CD4-positive, alpha-beta T cell treated with Interleukin-21 for 1 hour (primary cell): ENCODE data around the gene FBF1.
A peak's percentile ranks its signal among the peaks of the same experiment; 100 is the strongest.
"Not testable (repeated sequence)": the region's sequence is repeated elsewhere in the genome, so short reads cannot be mapped to it uniquely, and the experiment has no call there.

Source experiments
- DNase-seq: peaks from one replicate; pipeline ENCODE4 v3.0.0-alpha.2; 2020

The FBF1 gene, protein sequence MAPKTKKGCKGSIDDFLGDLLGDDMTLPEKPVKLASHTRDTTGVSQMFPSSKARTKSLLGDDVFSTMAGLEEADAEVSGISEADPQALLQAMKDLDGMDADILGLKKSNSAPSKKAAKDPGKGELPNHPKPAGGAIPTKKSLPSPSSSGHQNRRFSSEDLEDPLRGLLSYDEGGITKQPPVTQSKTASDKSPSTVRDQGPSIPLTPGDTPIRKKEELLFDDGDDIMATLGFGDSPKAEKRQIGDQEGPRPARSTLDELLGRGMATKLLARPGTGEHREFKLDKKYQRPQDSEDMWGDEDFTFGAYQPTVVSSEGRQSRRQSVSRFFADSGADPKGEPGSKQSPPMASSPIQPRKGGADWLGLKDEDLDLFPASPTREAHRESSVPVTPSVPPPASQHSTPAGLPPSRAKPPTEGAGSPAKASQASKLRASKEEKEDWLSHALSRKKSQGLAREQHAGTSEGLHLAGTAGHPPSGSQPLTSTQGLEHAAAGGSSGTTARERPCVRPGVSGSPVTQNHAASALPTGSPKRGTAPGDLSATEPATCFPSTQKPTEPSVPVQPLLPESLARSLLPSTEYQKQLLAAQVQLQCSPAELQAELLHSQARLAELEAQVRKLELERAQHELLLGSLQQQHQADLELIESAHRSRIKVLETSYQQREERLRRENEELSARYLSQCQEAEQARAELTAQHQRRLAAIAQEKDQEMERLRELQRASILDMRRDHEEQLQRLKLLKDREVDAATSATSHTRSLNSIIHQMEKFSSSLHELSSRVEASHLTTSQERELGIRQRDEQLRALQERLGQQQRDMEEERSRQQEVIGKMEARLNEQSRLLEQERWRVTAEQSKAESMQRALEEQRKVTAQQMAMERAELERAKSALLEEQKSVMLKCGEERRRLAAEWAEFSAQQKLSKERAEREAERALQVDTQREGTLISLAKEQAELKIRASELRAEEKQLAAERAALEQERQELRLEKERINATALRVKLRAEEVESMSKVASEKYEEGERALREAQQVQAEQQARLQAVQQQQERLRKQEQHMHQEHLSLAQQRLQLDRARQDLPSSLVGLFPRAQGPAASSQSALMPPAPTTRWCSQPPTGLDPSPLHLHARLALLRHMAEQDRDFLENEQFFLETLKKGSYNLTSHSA

DNA sequence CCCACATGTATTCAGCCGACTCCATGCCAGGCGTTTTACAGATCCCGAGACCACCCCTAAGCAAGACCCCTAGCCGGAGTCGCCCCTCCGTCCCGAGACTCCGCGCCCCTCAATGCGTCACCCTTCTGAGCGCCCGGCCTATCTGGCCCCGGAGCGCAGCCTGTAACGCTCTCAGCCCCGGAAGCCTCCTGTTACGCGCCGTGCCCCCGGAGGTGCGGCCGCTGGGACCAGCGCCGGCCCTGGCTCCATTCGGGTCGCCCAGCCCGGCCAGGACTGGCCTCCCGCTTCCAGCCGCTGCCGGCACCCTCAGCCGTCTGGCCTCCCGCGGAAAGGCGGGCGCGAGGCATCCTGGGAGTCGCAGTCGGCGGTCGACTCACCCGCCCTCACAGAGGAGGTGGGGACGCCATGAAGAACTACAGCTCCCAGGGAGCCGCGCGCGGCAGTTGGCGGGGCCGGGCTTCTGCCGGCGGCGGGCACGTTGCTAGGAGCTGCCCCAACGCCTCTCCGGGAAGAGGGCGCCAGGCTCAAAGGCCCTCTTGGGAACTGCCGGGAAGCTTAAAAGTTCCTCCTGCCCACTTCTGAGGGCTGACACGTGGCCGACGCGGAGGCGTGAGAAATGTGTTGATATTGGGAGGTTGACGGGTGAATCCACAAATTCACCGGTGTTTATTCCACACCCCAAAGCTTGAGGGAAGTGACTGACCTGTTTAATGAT, at the start of gene FBF1:
Gene FBF1 (minus strand): TSS at position 316 of the 715 bp plus-strand sequence. CDS start 2,893 bp downstream, outside the sequence.
- DNase-seq, result peak; percentile 87

- no peak for DNase-seq
Observed at GRCh38 chr17:75987041-75987440, 46.2 kb upstream of the FBF1 start.

DNA sequence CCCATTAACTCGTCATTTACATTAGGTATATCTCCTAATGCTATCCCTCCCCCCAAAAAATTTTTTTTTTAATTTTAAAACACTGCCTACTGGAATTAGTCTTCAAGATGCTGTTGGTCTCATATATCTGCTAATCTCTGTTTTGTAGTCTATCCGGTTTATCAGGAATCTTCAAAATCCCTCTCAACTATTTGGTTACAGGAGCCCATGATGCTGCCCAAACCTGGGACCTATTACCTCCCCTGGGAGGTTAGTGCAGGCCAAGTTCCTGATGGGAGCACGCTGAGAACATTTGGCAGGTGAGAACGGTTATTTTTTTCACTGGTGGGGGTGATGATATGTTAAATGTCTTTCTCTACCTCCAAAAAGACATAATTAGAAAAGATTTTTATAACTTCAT, 45.1 kb upstream of the FBF1 start:
- DNase-seq, result no peak

DNA sequence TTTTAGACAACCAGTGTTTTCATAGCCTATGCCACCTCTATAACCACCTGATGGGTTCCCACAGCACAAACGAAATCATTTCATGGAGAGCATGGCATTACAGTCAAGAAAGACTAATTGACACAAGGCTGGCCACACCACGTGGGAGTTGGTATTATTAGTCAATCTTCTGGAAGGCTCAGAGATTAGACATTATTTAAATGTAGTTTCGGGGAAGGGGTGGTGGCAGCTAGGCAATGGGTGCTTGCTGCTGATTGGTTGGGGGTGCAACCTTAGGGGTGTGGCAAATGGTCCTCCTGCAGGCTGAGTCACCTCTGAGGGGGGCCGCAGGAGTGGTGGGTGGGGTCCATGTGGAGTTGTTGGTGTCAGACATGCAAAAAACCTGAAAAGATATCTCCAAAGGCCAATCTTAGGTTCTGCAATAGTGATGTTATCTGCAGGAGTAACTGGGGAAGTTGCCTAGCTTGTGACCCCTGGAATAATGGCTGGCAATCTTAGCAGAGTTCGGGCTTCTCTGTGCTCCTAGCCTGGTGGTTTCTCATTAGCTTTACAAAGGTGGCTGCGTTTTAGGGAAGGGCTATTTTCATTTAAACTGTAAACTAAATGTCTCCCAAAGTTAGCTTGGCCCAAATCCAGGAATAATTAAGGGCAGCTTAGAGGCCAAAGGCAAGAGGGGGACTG, 42.8 kb upstream of the FBF1 start:
- no peak for DNase-seq

- no peak for DNase-seq
Observed at GRCh38 chr17:75981019-75981615, 40.3 kb upstream of the FBF1 start.

- no peak for DNase-seq
Observed at GRCh38 chr17:75980188-75981018, 39.6 kb upstream of the FBF1 start.

DNA sequence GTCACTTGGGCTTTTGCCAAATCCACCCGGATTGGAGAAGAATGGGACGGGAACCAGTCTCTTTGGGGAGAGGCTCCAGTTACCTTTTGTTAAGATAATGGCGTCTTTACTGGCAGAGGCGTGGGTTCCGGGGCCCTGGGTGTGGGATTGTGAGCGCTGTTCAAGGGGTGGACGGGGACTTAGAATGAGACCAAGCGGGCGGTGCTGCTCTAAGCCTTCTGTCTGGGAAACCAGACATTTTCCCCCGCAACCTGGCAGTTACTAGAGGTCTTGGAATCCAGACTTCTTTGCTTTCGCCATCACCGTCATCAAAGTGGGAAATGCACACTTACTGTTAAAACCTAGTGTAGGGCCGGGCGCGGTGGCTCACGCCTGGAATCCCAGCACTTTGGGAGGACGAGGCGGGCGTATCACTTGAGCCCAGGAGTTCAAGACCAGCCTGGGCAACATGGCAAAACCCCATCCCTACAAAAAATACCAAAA, 38.9 kb upstream of the FBF1 start:
- DNase-seq, result no peak

DNA sequence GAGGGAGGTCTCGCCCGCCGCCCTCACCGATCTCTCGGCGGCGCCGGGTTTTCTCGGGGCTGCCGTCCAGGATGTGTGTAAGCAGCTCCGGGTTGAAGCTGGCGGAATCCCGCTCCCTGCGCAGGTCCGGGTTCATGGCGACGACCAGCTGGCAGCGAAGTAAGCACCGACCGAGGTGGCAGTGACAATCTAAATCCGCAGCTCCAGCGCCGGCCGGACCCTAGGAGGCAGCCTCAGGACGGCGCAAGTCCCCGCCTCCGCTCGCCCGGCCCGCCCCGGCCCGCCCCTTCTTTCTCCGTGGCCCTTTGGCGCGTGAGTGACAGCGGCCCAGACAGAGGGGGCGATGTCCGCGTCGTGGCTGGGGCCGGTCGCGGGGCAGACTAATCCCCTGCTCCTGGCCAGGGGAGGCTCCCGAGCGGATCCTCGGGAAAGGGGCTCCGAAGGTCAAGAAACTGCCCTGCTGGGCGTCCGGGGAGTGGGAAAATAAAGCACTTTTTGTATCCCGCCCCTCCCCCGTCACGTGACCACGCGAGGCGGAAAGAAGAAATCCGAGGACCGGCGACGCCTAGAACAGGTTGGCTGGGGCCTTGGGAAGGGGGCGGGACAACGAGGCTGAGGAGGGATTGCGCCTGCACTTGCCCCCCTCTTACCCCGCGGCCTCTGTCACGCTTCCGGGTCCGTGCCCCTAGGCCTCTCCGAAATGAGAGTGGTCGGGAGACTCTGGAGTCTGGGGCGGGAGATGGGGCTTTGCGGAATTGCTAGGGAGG, 38.3 kb upstream of the FBF1 start, which contains the start of the genes ACOX1 and TEN1:
Gene ACOX1 (minus strand): TSS at position 229 of the 767 bp plus-strand sequence. CDS start 93 bp downstream, at position 136.
Gene TEN1 (plus strand): TSS at position 303 of the 767 bp plus-strand sequence. CDS start 6,953 bp downstream, outside the sequence.
- peak; percentile 95 for DNase-seq

- DNase-seq, result no peak
Observed at GRCh38 chr17:75976175-75976848, 35.5 kb upstream of the FBF1 start.

GRCh38 chr17:75975757-75976174, 34.9 kb upstream of the FBF1 start:
- no peak for DNase-seq

DNA sequence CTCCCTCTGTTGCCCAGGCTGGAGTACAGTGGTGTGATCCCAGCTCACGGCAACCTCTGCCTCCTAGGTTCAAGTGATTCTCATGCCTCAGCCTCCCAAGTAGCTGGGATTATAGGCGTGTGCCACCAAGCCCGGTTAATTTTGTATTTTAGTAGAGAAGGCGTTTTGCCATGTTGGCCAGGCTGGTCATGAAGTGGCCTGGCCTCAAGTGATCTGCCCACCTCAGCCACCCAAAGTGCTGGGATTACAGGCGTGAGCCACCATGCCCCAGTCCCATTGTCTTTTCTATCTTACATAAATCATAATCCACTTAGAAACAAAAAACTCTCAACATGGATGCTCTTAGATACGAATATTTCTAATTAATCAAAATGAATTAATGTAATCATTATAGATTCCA, 34.3 kb upstream of the FBF1 start:
- not testable (repeated sequence) for DNase-seq

DNA sequence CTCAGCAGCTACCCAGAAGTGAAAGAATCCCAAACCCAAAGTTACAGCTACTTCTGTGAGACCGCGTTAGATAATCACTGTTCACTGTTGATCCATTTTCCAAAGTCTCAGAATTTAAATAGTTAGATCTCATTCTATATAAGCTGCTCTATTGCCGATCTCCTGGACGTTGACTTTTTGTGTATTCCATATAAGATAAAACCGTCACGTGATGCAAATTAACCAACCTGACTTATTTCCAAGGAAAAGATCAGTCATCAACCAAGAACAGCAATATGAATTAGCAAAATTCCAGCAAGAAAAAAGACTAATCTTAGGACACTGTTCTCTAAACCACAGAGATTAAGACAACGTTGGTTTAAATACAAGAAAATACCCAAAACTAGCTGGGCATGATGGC, 29.8 kb upstream of the FBF1 start:
- no peak for DNase-seq

GRCh38 chr17:75970011-75970523, 29.2 kb upstream of the FBF1 start:
- no peak for DNase-seq

GRCh38 chr17:75969044-75969443, 28.2 kb upstream of the FBF1 start:
- not testable (repeated sequence) for DNase-seq

GRCh38 chr17:75965468-75965867, 24.6 kb upstream of the FBF1 start:
- no peak for DNase-seq

- DNase-seq, result no peak
Observed at GRCh38 chr17:75959839-75960511, 19.1 kb upstream of the FBF1 start.

DNA sequence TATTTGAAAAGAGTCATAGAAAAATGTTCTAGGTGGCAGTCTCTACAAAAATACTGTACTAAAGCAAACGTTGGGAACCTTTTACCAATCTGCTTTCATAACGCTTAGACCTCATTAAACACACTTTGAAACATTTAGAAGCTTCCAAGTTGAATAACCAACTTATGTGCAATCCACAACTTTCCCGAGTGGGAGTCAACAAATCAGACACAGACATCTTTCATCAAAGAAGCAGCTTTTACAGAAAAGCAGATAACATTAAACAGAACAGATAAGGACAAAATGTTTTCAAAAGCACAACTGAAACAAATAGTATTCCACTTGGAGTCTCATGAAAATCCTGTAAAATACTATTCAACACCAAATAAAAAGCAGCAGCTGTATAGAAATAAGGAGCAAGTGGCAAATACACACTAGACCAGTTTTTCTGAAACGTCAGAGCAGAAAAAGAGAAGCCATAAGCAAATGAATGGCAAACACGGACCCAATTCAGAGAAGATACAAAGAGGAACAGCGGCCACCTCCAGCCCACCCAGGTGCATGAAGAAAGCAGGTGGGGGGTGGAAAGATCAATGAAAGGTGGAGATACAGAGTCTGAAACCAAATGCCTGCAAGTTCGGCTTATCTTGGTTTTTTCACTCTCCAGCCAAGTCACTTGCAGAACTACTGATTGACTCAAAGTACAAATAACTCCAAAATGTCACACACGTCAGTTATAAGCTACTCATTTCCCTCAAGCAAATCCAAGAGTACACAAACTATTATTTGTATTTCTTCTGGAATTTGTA, 18.4 kb upstream of the FBF1 start:
- no peak for DNase-seq
